PC-3 (cell line): Measurements from ENCODE around the gene LRP2BP.
"Not testable (repeated sequence)": the region's sequence is repeated elsewhere in the genome, so short reads cannot be mapped to it uniquely, and the experiment has no call there.

Experiments used
- EZH2 ChIP-seq: fragments of 300-600 bp; sonication (generic); IDR thresholded peaks from one replicate; pipeline ENCODE4 v1.6.1; 2017; ENCODE audit warnings: antibody characterized with exemption, mild to moderate bottlenecking, low read length; ENCODE audit not compliant: unreplicated experiment
- EZH2phosphoT487 ChIP-seq: fragments of 300-600 bp; sonication (generic); IDR thresholded peaks from 2 replicates; pipeline ENCODE4 v1.6.1; 2018; ENCODE audit warnings: mild to moderate bottlenecking, antibody characterized with exemption, low read length, borderline replicate concordance

- not testable (repeated sequence) for TF ChIP-seq EZH2phosphoT487, EZH2
Measured at GRCh38 chr4:185317462-185317861, 78.3 kb downstream of the LRP2BP start.
